Osteoblast (primary cell): ENCODE measurements around the gene AGPAT4. TPM values are rescaled to one million over a fixed set of nuclear protein-coding genes. Genes with fewer than 3 reads are reported as not detected.
A peak's percentile ranks its signal among the peaks of the same experiment; 100 is the strongest.

ENCODE experiments used
- DNase-seq: peaks from one replicate; pipeline ENCODE4 v3.0.0; 2011; ENCODE audit warnings: low spot score, mixed read lengths; ENCODE audit not compliant: insufficient read length; ENCODE audit errors: missing footprints
- H2AFZ ChIP-seq: 2 replicates; pipeline ENCODE4 v1.6.0; 2011; ENCODE audit warnings: mild to moderate bottlenecking, low read length
- H3K27ac ChIP-seq: 2 replicates; pipeline ENCODE4 v1.5.1; 2011; ENCODE audit warnings: mild to moderate bottlenecking, low read depth, low read length, moderate library complexity
- H3K27me3 ChIP-seq: 2 replicates; pipeline ENCODE4 v1.6.0; 2012; ENCODE audit warnings: mild to moderate bottlenecking, control low read depth, inconsistent platforms, low read length, moderate library complexity; ENCODE audit not compliant: insufficient read depth
- H3K36me3 ChIP-seq: 2 replicates; pipeline ENCODE4 v1.5.1; 2011; ENCODE audit warnings: mild to moderate bottlenecking, low read length, control low read depth, moderate library complexity; ENCODE audit not compliant: insufficient read depth
- H3K4me1 ChIP-seq: 2 replicates; pipeline ENCODE4 v1.5.1; 2011; ENCODE audit warnings: mild to moderate bottlenecking, low read length, control low read depth, moderate library complexity; ENCODE audit not compliant: insufficient read depth
- H3K4me2 ChIP-seq: 2 replicates; pipeline ENCODE4 v1.6.0; 2011; ENCODE audit warnings: mild to moderate bottlenecking, low read length; ENCODE audit not compliant: insufficient read depth
- H3K4me3 ChIP-seq: fragments of 200-600 bp; sonication (generic); 3 replicates; pipeline ENCODE4 v1.5.1; 2012; ENCODE audit warnings: mild to moderate bottlenecking, low read length, inconsistent platforms; ENCODE audit not compliant: insufficient read depth
- H3K79me2 ChIP-seq: 2 replicates; pipeline ENCODE4 v1.6.0; 2012; ENCODE audit warnings: mild to moderate bottlenecking, low read length, control low read depth, inconsistent platforms; ENCODE audit not compliant: insufficient read depth
- H3K9me3 ChIP-seq: 2 replicates; pipeline ENCODE4 v1.5.1; 2011; ENCODE audit warnings: low read depth, low read length, control low read depth
- H4K20me1 ChIP-seq: 2 replicates; pipeline ENCODE4 v1.6.0; 2012; ENCODE audit warnings: mild to moderate bottlenecking, low read length, control low read depth; ENCODE audit not compliant: insufficient read depth
- CTCF ChIP-seq: IDR thresholded peaks from 2 replicates; pipeline ENCODE4 v1.5.1; 2011; ENCODE audit warnings: mild to moderate bottlenecking, low read depth, low read length, moderate library complexity; ENCODE audit errors: extremely low read depth
- total RNA-seq: library from RNA; depleted of rRNA; stranded (reverse); fragments of >200 nt; gene quantifications from 2 replicates; pipeline ENCODE4 v1.2.3, GENCODE V29; 2012

The AGPAT4 gene
- total RNA-seq, 1 donor = 13.8 TPM

- DNase-seq = no peak
- H3K27me3 ChIP-seq = no peaks in the 10 kb centered on the region
- H2AFZ ChIP-seq = peak overlapping the region; percentile 11
Observed at GRCh38 chr6:161279677-161280415, 6.0 kb upstream of the AGPAT4 start.

GRCh38 chr6:161276605-161277155 lies 2.8 kb upstream of the AGPAT4 start:
- Histone ChIP-seq H3K27me3 (no peaks in the 10 kb centered on the region), H3K9me3 (no peaks in the 10 kb centered on the region), H3K36me3 (no peaks in the 10 kb centered on the region), H3K27ac (no peak overlapping the region), H2AFZ (no peak overlapping the region), H4K20me1 (no peaks in the 10 kb centered on the region), H3K4me2 (no peak overlapping the region), H3K4me3 (no peak overlapping the region), H3K4me1 (peaks cover 14% of the 10 kb centered on the region), H3K79me2 (peaks cover 14% of the 10 kb centered on the region)
- no peak for TF ChIP-seq CTCF
- DNase-seq = no peak

More at GRCh38 chr6:161279677-161280415, 6.0 kb upstream of the AGPAT4 start:
- no peak overlapping the region for H3K27ac ChIP-seq
- H3K36me3 ChIP-seq = no peaks in the 10 kb centered on the region
- H3K4me1 ChIP-seq = no peaks in the 10 kb centered on the region
- H3K79me2 ChIP-seq = no peaks in the 10 kb centered on the region
- no peaks in the 10 kb centered on the region for H3K9me3 ChIP-seq
- TF ChIP-seq CTCF = no peak
- H3K4me2 ChIP-seq = no peak overlapping the region
- no peak overlapping the region for H3K4me3 ChIP-seq
- no peaks in the 10 kb centered on the region for H4K20me1 ChIP-seq

GRCh38 chr6:161274898-161275297 lies 1.0 kb upstream of the AGPAT4 start:
- no peaks in the 10 kb centered on the region for H4K20me1 ChIP-seq
- H3K36me3 ChIP-seq = no peaks in the 10 kb centered on the region
- peaks cover 26% of the 10 kb centered on the region for H3K79me2 ChIP-seq
- no peak for TF ChIP-seq CTCF
- peaks cover 16% of the 10 kb centered on the region for H3K4me1 ChIP-seq
- H3K27ac ChIP-seq = peak overlapping the region; percentile 90
- H3K4me2 ChIP-seq = peak overlapping the region; percentile 99
- peak overlapping the region; percentile 78 for H3K4me3 ChIP-seq
- H3K9me3 ChIP-seq = no peaks in the 10 kb centered on the region
- no peak for DNase-seq
- peak overlapping the region; percentile 96 for H2AFZ ChIP-seq
- no peaks in the 10 kb centered on the region for H3K27me3 ChIP-seq

GRCh38 chr6:161274488-161274858 lies 612 bp upstream of the AGPAT4 start:
- peak overlapping the region; percentile 99 for H3K4me2 ChIP-seq
- H3K9me3 ChIP-seq = no peaks in the 10 kb centered on the region
- TF ChIP-seq CTCF = no peak
- peaks cover 16% of the 10 kb centered on the region for H3K4me1 ChIP-seq
- H3K27ac ChIP-seq = peak overlapping the region; percentile 90
- peak overlapping the region; percentile 96 for H2AFZ ChIP-seq
- no peaks in the 10 kb centered on the region for H3K36me3 ChIP-seq
- H4K20me1 ChIP-seq = no peaks in the 10 kb centered on the region
- DNase-seq = peak; percentile 54
- H3K4me3 ChIP-seq = peak overlapping the region; percentile 78
- H3K27me3 ChIP-seq = no peaks in the 10 kb centered on the region
- H3K79me2 ChIP-seq = peaks cover 26% of the 10 kb centered on the region
